Activated CD4-positive, alpha-beta T cell treated with anti-CD3 and anti-CD28 coated beads, Interleukin-2, amount 10 ng/mL, durations not matched to agents 7 days and 5 days (primary cell): ENCODE measurements around the gene C13orf42. TPM values are rescaled to one million over a fixed set of nuclear protein-coding genes. Genes with fewer than 3 reads are reported as not detected.
"Not testable (repeated sequence)": the region's sequence is repeated elsewhere in the genome, so short reads cannot be mapped to it uniquely, and the experiment has no call there.

Experiments
- CTCF ChIA-PET: fragments of 350-600 bp; sonication (Branson Sonifier 250); formaldehyde crosslinking; loops from one replicate; lab custom pipeline; 2021; ENCODE audit warnings: antibody characterized with exemption; lab: Charles Lee
- POLR2A ChIA-PET: fragments of 350-600 bp; sonication (Branson Sonifier 250); formaldehyde crosslinking; loops from one replicate; lab custom pipeline; 2021; ENCODE audit warnings: antibody characterized with exemption; lab: Charles Lee
- DNase-seq: peaks from one replicate; pipeline ENCODE4 v3.0.0-alpha.2; 2020
- H3K27ac Mint-ChIP-seq: one replicate; pipeline ENCODE4 v1.8.0; 2021; ENCODE audit warnings: mild to moderate bottlenecking, moderate library complexity, mixed read lengths
- H3K27me3 Mint-ChIP-seq: one replicate; pipeline ENCODE4 v1.8.0; 2021; ENCODE audit warnings: mixed read lengths
- H3K36me3 Mint-ChIP-seq: one replicate; pipeline ENCODE4 v1.8.0; 2021; ENCODE audit warnings: low read depth, mixed read lengths
- H3K4me1 Mint-ChIP-seq: one replicate; pipeline ENCODE4 v1.8.0; 2021; ENCODE audit warnings: mixed read lengths
- H3K4me3 Mint-ChIP-seq: one replicate; pipeline ENCODE4 v1.8.0; 2021; ENCODE audit warnings: mild to moderate bottlenecking, moderate library complexity, mixed read lengths
- H3K9me3 Mint-ChIP-seq: one replicate; pipeline ENCODE4 v1.8.0; 2021; ENCODE audit warnings: mixed read lengths
- total RNA-seq, 2 experiments: library from RNA; stranded (reverse); gene quantifications; one replicate each; pipeline ENCODE4 v1.2.3, GENCODE V29; 2021

The C13orf42 gene
- total RNA-seq, 2 experiments from 2014 or later, result not detected

- no peaks in the 10 kb centered on the region for H3K36me3 Mint-ChIP-seq
- peaks cover 5% of the 10 kb centered on the region for H3K4me1 Mint-ChIP-seq
- no peak overlapping the region for H3K27ac Mint-ChIP-seq
- no peak for DNase-seq
- ChIA-PET CTCF (no interaction called here), POLR2A (no interaction called here)
- no peak overlapping the region for H3K4me3 Mint-ChIP-seq
- H3K27me3 Mint-ChIP-seq, result peaks cover 14% of the 10 kb centered on the region
- peaks cover 7% of the 10 kb centered on the region for H3K9me3 Mint-ChIP-seq
Measured at GRCh38 chr13:51147732-51148131, 36.7 kb upstream of the C13orf42 start.

- Mint-ChIP-seq H3K9me3 (peaks cover 7% of the 10 kb centered on the region), H3K27ac (no peak overlapping the region), H3K4me1 (peaks cover 5% of the 10 kb centered on the region), H3K4me3 (no peak overlapping the region), H3K36me3 (no peaks in the 10 kb centered on the region), H3K27me3 (peaks cover 12% of the 10 kb centered on the region)
- DNase-seq, result no peak
- POLR2A ChIA-PET, result no interaction called here
- CTCF ChIA-PET, result interaction anchor here (1.1 to 1.5 kb wide), 2 partner anchors 13 to 25 kb away, joined by 3 read pairs; no protein-coding TSS in a partner anchor
Measured at GRCh38 chr13:51146667-51147066, 35.6 kb upstream of the C13orf42 start.

- Mint-ChIP-seq H3K4me1 (no peaks in the 10 kb centered on the region), H3K9me3 (no peaks in the 10 kb centered on the region), H3K4me3 (no peak overlapping the region), H3K27me3 (peaks cover 3% of the 10 kb centered on the region), H3K36me3 (no peaks in the 10 kb centered on the region), H3K27ac (no peak overlapping the region)
- POLR2A ChIA-PET, result no interaction called here
- DNase-seq, result no peak
- CTCF ChIA-PET, result no interaction called here
Measured at GRCh38 chr13:51137250-51137649, 26.2 kb upstream of the C13orf42 start.

- CTCF ChIA-PET, result interaction anchor here (0.6 kb wide), 1 partner anchor 80 kb away, joined by 4 read pairs; no protein-coding TSS in a partner anchor
- H3K9me3 Mint-ChIP-seq, result no peaks in the 10 kb centered on the region
Measured at GRCh38 chr13:51136276-51136980, 25.4 kb upstream of the C13orf42 start.

GRCh38 chr13:51134763-51135365 lies 23.8 kb upstream of the C13orf42 start:
- POLR2A ChIA-PET, result no interaction called here
- Mint-ChIP-seq H3K27ac (no peak overlapping the region), H3K9me3 (peaks cover 12% of the 10 kb centered on the region), H3K36me3 (no peaks in the 10 kb centered on the region), H3K4me1 (no peaks in the 10 kb centered on the region), H3K4me3 (no peak overlapping the region), H3K27me3 (peaks cover 3% of the 10 kb centered on the region)
- DNase-seq, result no peak
- CTCF ChIA-PET, result no interaction called here

More at GRCh38 chr13:51136276-51136980, 25.4 kb upstream of the C13orf42 start:
- Mint-ChIP-seq H3K4me1 (no peaks in the 10 kb centered on the region), H3K36me3 (no peaks in the 10 kb centered on the region), H3K27me3 (peaks cover 3% of the 10 kb centered on the region), H3K4me3 (no peak overlapping the region), H3K27ac (no peak overlapping the region)
- DNase-seq, result no peak
- POLR2A ChIA-PET, result no interaction called here

- no peaks in the 10 kb centered on the region for H3K4me1 Mint-ChIP-seq
Measured at GRCh38 chr13:51130348-51130747, 19.3 kb upstream of the C13orf42 start.

GRCh38 chr13:51125495-51126226 lies 14.6 kb upstream of the C13orf42 start:
- H3K27ac Mint-ChIP-seq, result no peak overlapping the region
- ChIA-PET POLR2A (no interaction called here), CTCF (interaction anchor here (0.6 to 7.3 kb wide), 12 partner anchors 10 to 704 kb away, joined by 3 to 62 read pairs (median 3); partner anchors contain the start of gene C13orf42)
- H3K9me3 Mint-ChIP-seq, result peaks cover 10% of the 10 kb centered on the region
- peak; percentile 61 for DNase-seq
- H3K4me3 Mint-ChIP-seq, result no peak overlapping the region
- peaks cover 16% of the 10 kb centered on the region for H3K27me3 Mint-ChIP-seq
- no peaks in the 10 kb centered on the region for H3K36me3 Mint-ChIP-seq
- peaks cover 7% of the 10 kb centered on the region for H3K4me1 Mint-ChIP-seq

More at GRCh38 chr13:51130348-51130747, 19.3 kb upstream of the C13orf42 start:
- ChIA-PET POLR2A (no interaction called here), CTCF (no interaction called here)
- Mint-ChIP-seq H3K4me3 (no peak overlapping the region), H3K27me3 (peaks cover 2% of the 10 kb centered on the region), H3K36me3 (no peaks in the 10 kb centered on the region), H3K27ac (no peak overlapping the region), H3K9me3 (peaks cover 17% of the 10 kb centered on the region)
- no peak for DNase-seq

- ChIA-PET CTCF (interaction anchor here (0.6 to 7.3 kb wide), 3 partner anchors 124 to 1147 kb away, joined by 3 to 62 read pairs (median 3); no protein-coding TSS in a partner anchor), POLR2A (no interaction called here)
- no peaks in the 10 kb centered on the region for H3K36me3 Mint-ChIP-seq
- no peak overlapping the region for H3K4me3 Mint-ChIP-seq
- no peak for DNase-seq
- H3K27ac Mint-ChIP-seq, result no peak overlapping the region
- peaks cover 7% of the 10 kb centered on the region for H3K4me1 Mint-ChIP-seq
- peaks cover 16% of the 10 kb centered on the region for H3K27me3 Mint-ChIP-seq
- peaks cover 3% of the 10 kb centered on the region for H3K9me3 Mint-ChIP-seq
Measured at GRCh38 chr13:51122868-51123566, 11.9 kb upstream of the C13orf42 start.

- H3K27me3 Mint-ChIP-seq, result peaks cover 16% of the 10 kb centered on the region
- H3K36me3 Mint-ChIP-seq, H3K9me3 Mint-ChIP-seq, POLR2A ChIA-PET, H3K4me3 Mint-ChIP-seq, H3K27ac Mint-ChIP-seq, H3K4me1 Mint-ChIP-seq: not testable (repeated sequence)
- DNase-seq, result peak; percentile 44
- CTCF ChIA-PET, result interaction anchor here (1.2 to 7.3 kb wide), 5 partner anchors 16 to 166 kb away, joined by 3 to 62 read pairs (median 4); no protein-coding TSS in a partner anchor
Measured at GRCh38 chr13:51120873-51121272, 9.8 kb upstream of the C13orf42 start.

- no peak overlapping the region for H3K27ac Mint-ChIP-seq
- H3K4me3 Mint-ChIP-seq, result no peak overlapping the region
- H3K4me1 Mint-ChIP-seq, result peaks cover 7% of the 10 kb centered on the region
- H3K9me3 Mint-ChIP-seq, result peaks cover 6% of the 10 kb centered on the region
- ChIA-PET POLR2A (no interaction called here), CTCF (no interaction called here)
- DNase-seq, result no peak
- no peaks in the 10 kb centered on the region for H3K36me3 Mint-ChIP-seq
- peaks cover 10% of the 10 kb centered on the region for H3K27me3 Mint-ChIP-seq
Measured at GRCh38 chr13:51118809-51119431, 7.8 kb upstream of the C13orf42 start.

- no peak for DNase-seq
- no peaks in the 10 kb centered on the region for H3K36me3 Mint-ChIP-seq
- H3K4me3 Mint-ChIP-seq, result no peak overlapping the region
- POLR2A ChIA-PET, result no interaction called here
- no peaks in the 10 kb centered on the region for H3K4me1 Mint-ChIP-seq
- no peak overlapping the region for H3K27ac Mint-ChIP-seq
- peaks cover 6% of the 10 kb centered on the region for H3K9me3 Mint-ChIP-seq
- no peaks in the 10 kb centered on the region for H3K27me3 Mint-ChIP-seq
- CTCF ChIA-PET, result interaction anchor here (1.3 to 3.2 kb wide), 2 partner anchors 11 to 15 kb away, joined by 4 to 9 read pairs; no protein-coding TSS in a partner anchor
Measured at GRCh38 chr13:51113969-51114368, 2.9 kb upstream of the C13orf42 start.
